ENCODE data around the gene FHIT. TPM values are rescaled to one million over a fixed set of nuclear protein-coding genes. Genes with fewer than 3 reads are reported as not detected.

The FHIT gene
- total and polyA plus RNA-seq, 2 of the 4 experiments (the other 2 are of a cell fraction), result 0.07 TPM; not detected in 1

DNA sequence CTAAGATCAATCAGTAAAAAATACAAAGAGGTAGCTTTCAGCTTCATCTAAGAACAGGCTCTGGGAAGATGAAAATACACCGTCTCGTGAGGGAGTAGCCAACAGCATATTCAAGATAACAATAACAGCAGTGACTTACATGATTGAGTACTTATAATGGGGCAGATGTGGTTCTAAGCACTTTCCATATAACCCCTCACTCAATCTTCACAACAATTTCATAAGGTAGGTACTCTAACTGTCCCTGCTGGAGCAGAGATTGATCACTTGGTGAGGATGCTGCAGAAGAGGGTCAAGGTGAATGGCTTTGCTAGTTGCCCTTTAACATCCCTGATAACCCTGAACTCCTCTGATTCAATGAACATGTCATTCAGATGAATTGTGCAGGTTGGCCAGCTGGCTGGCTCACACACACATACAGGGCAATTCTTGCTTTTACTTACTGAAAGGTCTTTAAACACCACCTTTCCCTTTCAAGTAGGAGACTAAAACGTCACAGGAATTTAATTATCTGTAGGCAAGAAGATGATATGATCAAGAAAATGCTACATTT lies 1217.3 kb downstream of the FHIT start:
- Histone ChIP-seq H2BK5ac (ENCODE audit: low read depth, low read length, poor library complexity, severe bottlenecking) (no peak overlapping the region), H4K91ac (ENCODE audit: insufficient read depth, low read depth, low read length) (no peak overlapping the region), H3K27me3 (ENCODE audit: control insufficient read depth, insufficient read depth, low read length) (no peaks in the 10 kb centered on the region), H4K20me1 (ENCODE audit: insufficient read depth, low read length) (no peaks in the 10 kb centered on the region), H2AFZ (replicated peaks; ENCODE audit: low read length, poor library complexity) (no peak overlapping the region), H3K36me3 (ENCODE audit: control insufficient read depth, insufficient read depth, low read length) (no peaks in the 10 kb centered on the region), H4K5ac (ENCODE audit: low read depth, low read length) (no peak overlapping the region), H3K23ac (ENCODE audit: low read depth, low read length) (no peak overlapping the region), H2BK15ac (ENCODE audit: low read depth, low read length) (no peak overlapping the region), H3K4me1 (ENCODE audit: control insufficient read depth, insufficient read depth, low read length) (no peaks in the 10 kb centered on the region), H3K9ac (ENCODE audit: low read depth, low read length) (no peak overlapping the region), H3K56ac (ENCODE audit: extremely low read depth, insufficient read depth, low read length) (no peak overlapping the region), H3K18ac (ENCODE audit: low read depth, low read length) (no peak overlapping the region), H3K9me3 (ENCODE audit: control insufficient read depth, insufficient read depth, low read length) (no peaks in the 10 kb centered on the region), H3K14ac (replicated peaks; ENCODE audit: low read depth, low read length) (no peak overlapping the region), H2BK120ac (ENCODE audit: low read depth, low read length) (no peak overlapping the region), H3K4ac (ENCODE audit: low read depth, low read length) (no peak overlapping the region), H3K9me1 (ENCODE audit: insufficient read depth, low read length) (no peaks in the 10 kb centered on the region), H3K27ac (ENCODE audit: insufficient read depth, low read length) (no peak overlapping the region), H3K4me3 (ENCODE audit: insufficient read depth, low read depth, low read length) (no peak overlapping the region), H2BK20ac (ENCODE audit: low read depth, low read length) (no peak overlapping the region), H3K79me1 (ENCODE audit: low read depth in 1 of 2, low read length in 2 of 2) (no peaks in the 10 kb centered on the region), H2AK5ac (ENCODE audit: low read depth, low read length) (no peak overlapping the region), H4K8ac (ENCODE audit: low read depth in 2 of 2, low read length in 2 of 2) (no peak overlapping the region), H2AK9ac (replicated peaks; ENCODE audit: low read depth, low read length, poor library complexity) (no peak overlapping the region), H3K4me2 (ENCODE audit: low read depth, low read length) (no peak overlapping the region)
- in situ Hi-C loops (cut with MboI; ENCODE audit: low sequenced_read_pairs), result no loop called here
- no TSS peak for BruUV-seq (replicated peaks)
- WGBS, 2 experiments (ENCODE audit: extremely low coverage in 2 of 2, insufficient read length in 1 of 2), result no CpG with 5 or more reads among the region's 3 CpGs
- DNase-seq (no peak), ATAC-seq (ENCODE audit: low read depth) (no peak)
- intact Hi-C loops (cut with micrococcal nuclease), result no loop called here
- ChIA-PET POLR2A (ENCODE audit: unreplicated experiment) (no interaction called here), CTCF (no interaction called here)
- dilution Hi-C loops (cut with HindIII; ENCODE audit: low sequenced_read_pairs, unreplicated experiment), result no loop called here
- TF ChIP-seq RCOR1 (IDR thresholded peaks at IDR 0.05; ENCODE audit: insufficient replicate concordance, low read length), result no peak
- TF ChIP-seq RAD21 (IDR thresholded peaks at IDR 0.05; ENCODE audit: low read length), result no peak
- TF ChIP-seq, protein P1, sequence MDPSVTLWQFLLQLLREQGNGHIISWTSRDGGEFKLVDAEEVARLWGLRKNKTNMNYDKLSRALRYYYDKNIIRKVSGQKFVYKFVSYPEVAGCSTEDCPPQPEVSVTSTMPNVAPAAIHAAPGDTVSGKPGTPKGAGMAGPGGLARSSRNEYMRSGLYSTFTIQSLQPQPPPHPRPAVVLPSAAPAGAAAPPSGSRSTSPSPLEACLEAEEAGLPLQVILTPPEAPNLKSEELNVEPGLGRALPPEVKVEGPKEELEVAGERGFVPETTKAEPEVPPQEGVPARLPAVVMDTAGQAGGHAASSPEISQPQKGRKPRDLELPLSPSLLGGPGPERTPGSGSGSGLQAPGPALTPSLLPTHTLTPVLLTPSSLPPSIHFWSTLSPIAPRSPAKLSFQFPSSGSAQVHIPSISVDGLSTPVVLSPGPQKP (IDR thresholded peaks at IDR 0.05; ENCODE audit: borderline replicate concordance, low read depth, low read length), result no peak
- no peak for TF ChIP-seq NFE2L2 (IDR thresholded peaks at IDR 0.05; ENCODE audit: low read depth, low read length)
- no peak for TF ChIP-seq POLR2A (IDR thresholded peaks at IDR 0.05; ENCODE audit: low read depth, low read length)
- no peak for TF ChIP-seq BHLHE40 (IDR thresholded peaks at IDR 0.05; ENCODE audit: low read depth, low read length)
- no peak for TF ChIP-seq MAFK (IDR thresholded peaks at IDR 0.05; ENCODE audit: low read depth, low read length)
- no peak for TF ChIP-seq CEBPB (IDR thresholded peaks at IDR 0.05; ENCODE audit: low read depth, low read length)
- TF ChIP-seq MAZ (IDR thresholded peaks at IDR 0.05; ENCODE audit: borderline replicate concordance, low read depth, low read length), result no peak
- TF ChIP-seq, protein P2, sequence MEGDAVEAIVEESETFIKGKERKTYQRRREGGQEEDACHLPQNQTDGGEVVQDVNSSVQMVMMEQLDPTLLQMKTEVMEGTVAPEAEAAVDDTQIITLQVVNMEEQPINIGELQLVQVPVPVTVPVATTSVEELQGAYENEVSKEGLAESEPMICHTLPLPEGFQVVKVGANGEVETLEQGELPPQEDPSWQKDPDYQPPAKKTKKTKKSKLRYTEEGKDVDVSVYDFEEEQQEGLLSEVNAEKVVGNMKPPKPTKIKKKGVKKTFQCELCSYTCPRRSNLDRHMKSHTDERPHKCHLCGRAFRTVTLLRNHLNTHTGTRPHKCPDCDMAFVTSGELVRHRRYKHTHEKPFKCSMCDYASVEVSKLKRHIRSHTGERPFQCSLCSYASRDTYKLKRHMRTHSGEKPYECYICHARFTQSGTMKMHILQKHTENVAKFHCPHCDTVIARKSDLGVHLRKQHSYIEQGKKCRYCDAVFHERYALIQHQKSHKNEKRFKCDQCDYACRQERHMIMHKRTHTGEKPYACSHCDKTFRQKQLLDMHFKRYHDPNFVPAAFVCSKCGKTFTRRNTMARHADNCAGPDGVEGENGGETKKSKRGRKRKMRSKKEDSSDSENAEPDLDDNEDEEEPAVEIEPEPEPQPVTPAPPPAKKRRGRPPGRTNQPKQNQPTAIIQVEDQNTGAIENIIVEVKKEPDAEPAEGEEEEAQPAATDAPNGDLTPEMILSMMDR (conservative IDR thresholded peaks at IDR 0.05; ENCODE audit: low read depth, low read length), result no peak
- TF ChIP-seq, protein P3, sequence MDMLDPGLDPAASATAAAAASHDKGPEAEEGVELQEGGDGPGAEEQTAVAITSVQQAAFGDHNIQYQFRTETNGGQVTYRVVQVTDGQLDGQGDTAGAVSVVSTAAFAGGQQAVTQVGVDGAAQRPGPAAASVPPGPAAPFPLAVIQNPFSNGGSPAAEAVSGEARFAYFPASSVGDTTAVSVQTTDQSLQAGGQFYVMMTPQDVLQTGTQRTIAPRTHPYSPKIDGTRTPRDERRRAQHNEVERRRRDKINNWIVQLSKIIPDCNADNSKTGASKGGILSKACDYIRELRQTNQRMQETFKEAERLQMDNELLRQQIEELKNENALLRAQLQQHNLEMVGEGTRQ (IDR thresholded peaks at IDR 0.05; ENCODE audit: low read depth, low read length), result no peak
- no peak for TF ChIP-seq SMC3 (IDR thresholded peaks at IDR 0.05; ENCODE audit: low read depth, low read length)
- TF ChIP-seq FOS (IDR thresholded peaks at IDR 0.05; ENCODE audit: low read depth, low read length), result no peak
